Nephron progenitor cell (in vitro differentiated cells): ENCODE data around the gene KREMEN1.

ENCODE experiments used
- DNase-seq: peaks from one replicate; pipeline ENCODE4 v3.0.0; 2021
- H3K27ac Mint-ChIP-seq: 2 replicates; pipeline ENCODE4 v1.8.0; 2021; ENCODE audit warnings: mild to moderate bottlenecking, moderate library complexity, mixed read lengths
- H3K27me3 Mint-ChIP-seq: 2 replicates; pipeline ENCODE4 v1.8.0; 2021; ENCODE audit warnings: mild to moderate bottlenecking, low read depth, mixed read lengths; ENCODE audit not compliant: poor library complexity
- H3K36me3 Mint-ChIP-seq: 2 replicates; pipeline ENCODE4 v1.8.0; 2021; ENCODE audit warnings: low read depth, mixed read lengths
- H3K4me1 Mint-ChIP-seq: 2 replicates; pipeline ENCODE4 v1.8.0; 2021; ENCODE audit warnings: mixed read lengths
- H3K4me3 Mint-ChIP-seq: 2 replicates; pipeline ENCODE4 v1.8.0; 2021; ENCODE audit warnings: mild to moderate bottlenecking, moderate library complexity, mixed read lengths
- H3K9me3 Mint-ChIP-seq: 2 replicates; pipeline ENCODE4 v1.8.0; 2021; ENCODE audit warnings: mild to moderate bottlenecking, moderate library complexity, mixed read lengths
- CTCF ChIP-seq: fragments of 200-600 bp; sonication (generic); IDR thresholded peaks from 2 replicates; pipeline ENCODE4 v1.5.0; 2021; ENCODE audit warnings: antibody characterized with exemption

Gene KREMEN1

GRCh38 chr22:29145321-29146072 is 72.7 kb downstream of the KREMEN1 start:
- Mint-ChIP-seq H3K36me3 (peaks cover 19% of the 10 kb centered on the region), H3K4me1 (peaks cover 83% of the 10 kb centered on the region)

GRCh38 chr22:29146091-29146560 is 73.3 kb downstream of the KREMEN1 start:
- Mint-ChIP-seq H3K9me3 (no peaks in the 10 kb centered on the region), H3K36me3 (peaks cover 19% of the 10 kb centered on the region), H3K27me3 (peaks cover 5% of the 10 kb centered on the region), H3K4me3 (peak overlapping the region; percentile 13), H3K4me1 (peaks cover 83% of the 10 kb centered on the region), H3K27ac (no peak overlapping the region)
- no peak for DNase-seq
- no peak for TF ChIP-seq CTCF

More at GRCh38 chr22:29145321-29146072, 72.7 kb downstream of the KREMEN1 start:
- no peak for TF ChIP-seq CTCF
- Mint-ChIP-seq H3K9me3 (no peaks in the 10 kb centered on the region), H3K27me3 (peaks cover 5% of the 10 kb centered on the region), H3K27ac (peak overlapping the region; percentile 34), H3K4me3 (no peak overlapping the region)
- DNase-seq, result no peak

- no peak for DNase-seq
- Mint-ChIP-seq H3K27me3 (peaks cover 5% of the 10 kb centered on the region), H3K4me3 (no peak overlapping the region), H3K4me1 (peaks cover 83% of the 10 kb centered on the region), H3K9me3 (no peaks in the 10 kb centered on the region), H3K36me3 (peaks cover 17% of the 10 kb centered on the region), H3K27ac (no peak overlapping the region)
- TF ChIP-seq CTCF, result no peak
Observed at GRCh38 chr22:29146771-29147170, 73.9 kb downstream of the KREMEN1 start.

GRCh38 chr22:29147331-29147899 is 74.6 kb downstream of the KREMEN1 start:
- peak overlapping the region; percentile 51 for H3K4me3 Mint-ChIP-seq
- peaks cover 83% of the 10 kb centered on the region for H3K4me1 Mint-ChIP-seq
- no peak for DNase-seq
- no peaks in the 10 kb centered on the region for H3K9me3 Mint-ChIP-seq
- peaks cover 2% of the 10 kb centered on the region for H3K27me3 Mint-ChIP-seq
- TF ChIP-seq CTCF, result no peak
- H3K27ac Mint-ChIP-seq, result peak overlapping the region; percentile 91
- peaks cover 10% of the 10 kb centered on the region for H3K36me3 Mint-ChIP-seq

- Mint-ChIP-seq H3K36me3 (peaks cover 6% of the 10 kb centered on the region), H3K27ac (peak overlapping the region; percentile 9), H3K27me3 (no peaks in the 10 kb centered on the region), H3K4me1 (peaks cover 85% of the 10 kb centered on the region), H3K9me3 (no peaks in the 10 kb centered on the region), H3K4me3 (peak overlapping the region; percentile 15)
- TF ChIP-seq CTCF, result no peak
- no peak for DNase-seq
Observed at GRCh38 chr22:29148036-29148435, 75.2 kb downstream of the KREMEN1 start.
